KMS-11 (cell line): ENCODE results near the gene BCL2L2.
"Not testable (repeated sequence)": the region's sequence is repeated elsewhere in the genome, so short reads cannot be mapped to it uniquely, and the experiment has no call there.

Experiments used
- H2AFZ ChIP-seq: fragments of 200-600 bp; sonication (generic); 2 replicates; pipeline ENCODE4 v1.6.1; 2016; ENCODE audit warnings: antibody characterized with exemption, mixed run types, low read depth
- H3K27ac ChIP-seq: fragments of 200-600 bp; sonication (generic); 2 replicates; pipeline ENCODE4 v1.6.1; 2016; ENCODE audit warnings: mild to moderate bottlenecking, mixed run types
- H3K27me3 ChIP-seq: fragments of 200-600 bp; sonication (generic); 2 replicates; pipeline ENCODE4 v1.6.1; 2017; ENCODE audit warnings: mild to moderate bottlenecking, low read depth, mixed run types, moderate library complexity; ENCODE audit not compliant: insufficient read depth
- H3K36me3 ChIP-seq: fragments of 200-600 bp; sonication (generic); 2 replicates; pipeline ENCODE4 v1.6.1; 2017; ENCODE audit warnings: mild to moderate bottlenecking, mixed run types; ENCODE audit not compliant: insufficient read depth
- H3K4me1 ChIP-seq: fragments of 200-600 bp; sonication (generic); 2 replicates; pipeline ENCODE4 v1.6.1; 2016; ENCODE audit warnings: mild to moderate bottlenecking, low read depth, mixed run types; ENCODE audit not compliant: poor library complexity, severe bottlenecking
- H3K4me2 ChIP-seq: fragments of 200-600 bp; sonication (generic); 2 replicates; pipeline ENCODE4 v1.7.0; 2016; ENCODE audit warnings: mild to moderate bottlenecking, mixed run types
- H3K4me3 ChIP-seq: fragments of 200-600 bp; sonication (generic); IDR thresholded peaks from 2 replicates; pipeline ENCODE4 v1.6.1; 2017; ENCODE audit warnings: low read depth, low read length, mixed read lengths; ENCODE audit not compliant: insufficient read depth
- H3K79me2 ChIP-seq: fragments of 200-600 bp; sonication (generic); 2 replicates; pipeline ENCODE4 v1.6.1; 2016; ENCODE audit warnings: low read depth, mixed run types; ENCODE audit not compliant: insufficient read depth
- H3K9ac ChIP-seq: fragments of 200-600 bp; sonication (generic); 2 replicates; pipeline ENCODE4 v1.6.1; 2016; ENCODE audit warnings: mild to moderate bottlenecking, mixed run types
- H4K20me1 ChIP-seq: fragments of 200-600 bp; sonication (generic); 2 replicates; pipeline ENCODE4 v1.6.1; 2016; ENCODE audit warnings: mild to moderate bottlenecking, mixed run types; ENCODE audit not compliant: insufficient read depth
- TF ChIP-seq, protein P1 (sequence below): fragments of 200-600 bp; sonication (generic); conservative IDR thresholded peaks from 2 replicates; pipeline ENCODE4 v1.6.1; 2017; ENCODE audit warnings: low read depth, mild to moderate bottlenecking, antibody characterized with exemption, low read length, moderate library complexity, mixed read lengths

The BCL2L2 gene

DNA sequence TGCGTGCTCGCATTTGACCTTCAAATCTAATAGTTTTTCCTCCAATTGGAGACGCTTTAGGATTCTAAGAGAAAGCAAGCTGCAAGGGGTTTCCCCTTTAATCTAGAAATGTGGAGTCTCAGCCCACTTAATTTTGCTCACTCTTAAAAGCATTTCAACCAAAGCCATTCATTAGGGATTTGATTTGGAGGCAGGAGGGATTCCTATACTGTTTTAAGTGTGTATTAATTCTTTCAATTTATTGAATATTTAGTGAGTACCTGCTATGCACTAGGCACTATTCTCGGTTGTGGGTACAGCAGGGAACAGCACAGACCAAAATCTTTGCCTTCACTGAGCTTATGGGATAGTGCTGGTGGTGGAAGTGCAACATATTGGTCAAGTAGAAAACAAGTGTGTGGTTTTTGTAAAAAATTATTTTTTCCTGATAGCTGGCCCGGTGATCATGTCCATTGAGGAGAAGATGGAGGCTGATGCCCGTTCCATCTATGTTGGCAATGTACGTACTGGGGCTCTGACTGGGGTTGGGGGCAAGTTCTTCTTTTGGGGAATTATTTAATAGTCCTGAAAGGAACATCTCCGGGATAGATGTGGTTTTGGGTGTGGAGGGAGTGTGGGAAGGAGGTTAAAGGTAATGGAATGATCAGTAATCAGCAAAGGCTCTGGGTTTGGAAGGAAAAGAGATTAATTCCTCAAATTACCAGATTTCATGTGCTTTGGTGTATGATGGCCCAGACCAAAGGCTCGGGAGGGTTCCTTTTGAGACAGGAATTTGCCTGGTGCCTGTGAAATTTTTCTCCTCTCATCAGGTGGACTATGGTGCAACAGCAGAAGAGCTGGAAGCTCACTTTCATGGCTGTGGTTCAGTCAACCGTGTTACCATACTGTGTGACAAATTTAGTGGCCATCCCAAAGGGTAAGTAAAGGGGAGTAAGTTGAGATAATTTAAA is 16.2 kb downstream of the BCL2L2 start:
- H3K27me3 ChIP-seq = no peaks in the 10 kb centered on the region
- H3K79me2 ChIP-seq = peaks cover 25% of the 10 kb centered on the region
- no peak overlapping the region for H2AFZ ChIP-seq
- no peak overlapping the region for H3K4me3 ChIP-seq
- H3K27ac ChIP-seq = peak overlapping the region; percentile 71
- no peaks in the 10 kb centered on the region for H4K20me1 ChIP-seq
- peak overlapping the region; percentile 87 for H3K4me2 ChIP-seq
- H3K36me3 ChIP-seq = no peaks in the 10 kb centered on the region
- TF ChIP-seq, protein P1, sequence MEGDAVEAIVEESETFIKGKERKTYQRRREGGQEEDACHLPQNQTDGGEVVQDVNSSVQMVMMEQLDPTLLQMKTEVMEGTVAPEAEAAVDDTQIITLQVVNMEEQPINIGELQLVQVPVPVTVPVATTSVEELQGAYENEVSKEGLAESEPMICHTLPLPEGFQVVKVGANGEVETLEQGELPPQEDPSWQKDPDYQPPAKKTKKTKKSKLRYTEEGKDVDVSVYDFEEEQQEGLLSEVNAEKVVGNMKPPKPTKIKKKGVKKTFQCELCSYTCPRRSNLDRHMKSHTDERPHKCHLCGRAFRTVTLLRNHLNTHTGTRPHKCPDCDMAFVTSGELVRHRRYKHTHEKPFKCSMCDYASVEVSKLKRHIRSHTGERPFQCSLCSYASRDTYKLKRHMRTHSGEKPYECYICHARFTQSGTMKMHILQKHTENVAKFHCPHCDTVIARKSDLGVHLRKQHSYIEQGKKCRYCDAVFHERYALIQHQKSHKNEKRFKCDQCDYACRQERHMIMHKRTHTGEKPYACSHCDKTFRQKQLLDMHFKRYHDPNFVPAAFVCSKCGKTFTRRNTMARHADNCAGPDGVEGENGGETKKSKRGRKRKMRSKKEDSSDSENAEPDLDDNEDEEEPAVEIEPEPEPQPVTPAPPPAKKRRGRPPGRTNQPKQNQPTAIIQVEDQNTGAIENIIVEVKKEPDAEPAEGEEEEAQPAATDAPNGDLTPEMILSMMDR = no peak
- H3K9ac ChIP-seq = peak overlapping the region; percentile 78
- H3K4me1 ChIP-seq = peaks cover 38% of the 10 kb centered on the region

DNA sequence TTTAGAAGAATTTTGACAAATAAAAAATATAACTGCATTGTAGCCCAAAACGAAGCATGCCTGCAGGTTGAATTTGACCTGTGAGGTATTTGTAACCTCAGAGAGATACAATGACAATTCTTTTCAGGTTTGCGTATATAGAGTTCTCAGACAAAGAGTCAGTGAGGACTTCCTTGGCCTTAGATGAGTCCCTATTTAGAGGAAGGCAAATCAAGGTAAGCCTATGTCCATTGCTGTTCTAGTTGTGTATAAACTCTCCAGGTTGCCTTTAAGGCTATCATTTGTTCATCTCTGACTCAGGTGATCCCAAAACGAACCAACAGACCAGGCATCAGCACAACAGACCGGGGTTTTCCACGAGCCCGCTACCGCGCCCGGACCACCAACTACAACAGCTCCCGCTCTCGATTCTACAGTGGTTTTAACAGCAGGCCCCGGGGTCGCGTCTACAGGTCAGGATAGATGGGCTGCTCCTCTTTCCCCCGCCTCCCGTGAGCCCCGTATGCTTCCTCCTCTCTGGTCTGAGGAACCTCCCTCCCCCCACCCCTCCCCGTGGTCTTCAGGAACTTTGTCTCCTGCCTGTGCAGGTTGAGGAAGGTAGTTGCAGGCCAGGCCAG is 17.3 kb downstream of the BCL2L2 start:
- TF ChIP-seq, protein P1 = no peak
- no peaks in the 10 kb centered on the region for H4K20me1 ChIP-seq
- peaks cover 40% of the 10 kb centered on the region for H3K4me1 ChIP-seq
- no peak overlapping the region for H3K4me3 ChIP-seq
- H3K4me2 ChIP-seq = no peak overlapping the region
- no peak overlapping the region for H3K27ac ChIP-seq
- H2AFZ ChIP-seq = no peak overlapping the region
- H3K79me2 ChIP-seq = peaks cover 25% of the 10 kb centered on the region
- H3K27me3 ChIP-seq = no peaks in the 10 kb centered on the region
- no peak overlapping the region for H3K9ac ChIP-seq
- no peaks in the 10 kb centered on the region for H3K36me3 ChIP-seq

DNA sequence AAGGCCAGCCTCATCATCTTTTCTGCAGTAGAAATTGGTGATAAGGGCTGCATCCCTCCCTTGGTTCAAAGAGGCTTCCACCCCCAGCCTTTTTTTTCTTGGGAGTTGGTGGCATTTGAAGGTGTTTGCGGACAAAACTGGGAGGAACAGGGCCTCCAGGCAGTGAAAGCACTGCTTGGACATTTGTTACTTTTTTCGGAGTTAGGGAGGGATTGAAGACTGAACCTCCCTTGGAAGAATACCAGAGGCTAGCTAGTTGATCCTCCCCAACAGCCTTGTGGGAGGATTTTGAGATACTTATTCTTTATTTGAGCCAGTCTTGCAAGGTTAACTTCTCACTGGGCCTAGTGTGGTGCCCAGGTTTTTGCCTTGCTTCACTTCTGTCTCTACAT is 17.8 kb downstream of the BCL2L2 start:
- no peak overlapping the region for H3K27ac ChIP-seq
- TF ChIP-seq, protein P1 = no peak
- no peaks in the 10 kb centered on the region for H3K27me3 ChIP-seq
- H3K79me2 ChIP-seq = peaks cover 25% of the 10 kb centered on the region
- no peak overlapping the region for H2AFZ ChIP-seq
- no peaks in the 10 kb centered on the region for H3K36me3 ChIP-seq
- H3K4me2 ChIP-seq = no peak overlapping the region
- H4K20me1 ChIP-seq = no peaks in the 10 kb centered on the region
- no peak overlapping the region for H3K9ac ChIP-seq
- H3K4me1 ChIP-seq = peaks cover 40% of the 10 kb centered on the region
- H3K4me3 ChIP-seq = no peak overlapping the region

DNA sequence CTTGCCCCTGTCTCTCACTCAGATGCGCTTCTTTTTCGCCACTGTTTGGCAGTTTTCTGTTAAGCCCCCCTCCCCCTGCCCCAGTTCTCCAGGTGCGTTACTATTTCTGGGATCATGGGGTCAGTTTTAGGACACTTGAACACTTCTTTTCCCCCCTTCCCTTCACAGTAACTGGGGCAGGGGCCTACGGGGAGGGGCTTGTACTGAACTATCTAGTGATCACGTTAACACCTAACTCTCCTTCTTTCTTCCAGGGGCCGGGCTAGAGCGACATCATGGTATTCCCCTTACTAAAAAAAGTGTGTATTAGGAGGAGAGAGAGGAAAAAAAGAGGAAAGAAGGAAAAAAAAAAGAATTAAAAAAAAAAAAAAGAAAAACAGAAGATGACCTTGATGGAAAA is 18.4 kb downstream of the BCL2L2 start:
- no peaks in the 10 kb centered on the region for H3K36me3 ChIP-seq

DNA sequence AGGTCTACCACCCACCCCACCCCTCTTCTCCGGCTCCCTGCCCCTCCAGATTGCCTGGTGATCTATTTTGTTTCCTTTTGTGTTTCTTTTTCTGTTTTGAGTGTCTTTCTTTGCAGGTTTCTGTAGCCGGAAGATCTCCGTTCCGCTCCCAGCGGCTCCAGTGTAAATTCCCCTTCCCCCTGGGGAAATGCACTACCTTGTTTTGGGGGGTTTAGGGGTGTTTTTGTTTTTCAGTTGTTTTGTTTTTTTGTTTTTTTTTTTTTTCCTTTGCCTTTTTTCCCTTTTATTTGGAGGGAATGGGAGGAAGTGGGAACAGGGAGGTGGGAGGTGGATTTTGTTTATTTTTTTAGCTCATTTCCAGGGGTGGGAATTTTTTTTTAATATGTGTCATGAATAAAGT is 19.1 kb downstream of the BCL2L2 start:
- not testable (repeated sequence) for H4K20me1 ChIP-seq

More for the DNA sequence above, 18.4 kb downstream of the BCL2L2 start:
- no peaks in the 10 kb centered on the region for H4K20me1 ChIP-seq
- TF ChIP-seq, protein P1 = no peak
- H3K4me2 ChIP-seq = no peak overlapping the region
- peaks cover 25% of the 10 kb centered on the region for H3K79me2 ChIP-seq
- no peak overlapping the region for H3K9ac ChIP-seq
- peaks cover 40% of the 10 kb centered on the region for H3K4me1 ChIP-seq
- H3K4me3 ChIP-seq = no peak overlapping the region
- no peaks in the 10 kb centered on the region for H3K27me3 ChIP-seq
- no peak overlapping the region for H2AFZ ChIP-seq
- H3K27ac ChIP-seq = no peak overlapping the region

More for the DNA sequence above, 19.1 kb downstream of the BCL2L2 start:
- not testable (repeated sequence) for H3K27ac ChIP-seq, H3K36me3 ChIP-seq, H3K4me2 ChIP-seq, H3K4me3 ChIP-seq, H3K9ac ChIP-seq, H2AFZ ChIP-seq, H3K27me3 ChIP-seq
- peaks cover 40% of the 10 kb centered on the region for H3K4me1 ChIP-seq
- H3K79me2 ChIP-seq = peaks cover 25% of the 10 kb centered on the region
